Endothelial cell of hepatic sinusoid (primary cell): ENCODE data around the gene EIPR1.

ENCODE experiments used
- in situ Hi-C: cut with HindIII; loops from 2 replicates; pipeline ENCODE4 v1.10.0; 2017; ENCODE audit warnings: low sequenced_read_pairs

EIPR1 gene

GRCh38 chr2:3223080-3223923 is 154.3 kb downstream of the EIPR1 start:
- in situ Hi-C loops: no loop called here

- in situ Hi-C loops: no loop called here
Observed at GRCh38 chr2:3222636-3223035, 155.0 kb downstream of the EIPR1 start.

DNA sequence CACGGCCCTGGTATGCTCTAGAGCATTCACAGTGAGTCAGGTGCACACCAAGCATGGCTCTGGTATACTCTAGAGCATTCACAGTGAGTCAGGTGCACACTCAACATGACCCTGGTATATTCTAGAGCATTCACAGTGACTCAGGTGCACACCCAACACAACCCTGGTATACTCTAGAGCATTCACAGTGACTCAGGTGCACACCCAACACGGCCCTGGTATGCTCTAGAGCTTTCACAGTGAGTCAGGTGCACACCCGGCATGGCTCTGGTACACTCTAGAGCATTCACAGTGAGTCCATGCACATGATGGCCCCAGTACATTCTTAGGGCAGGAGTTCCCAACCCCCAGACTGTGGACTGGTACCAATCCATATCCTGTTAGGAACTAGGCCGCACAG is 158.1 kb downstream of the EIPR1 start:
- in situ Hi-C loops: no loop called here

DNA sequence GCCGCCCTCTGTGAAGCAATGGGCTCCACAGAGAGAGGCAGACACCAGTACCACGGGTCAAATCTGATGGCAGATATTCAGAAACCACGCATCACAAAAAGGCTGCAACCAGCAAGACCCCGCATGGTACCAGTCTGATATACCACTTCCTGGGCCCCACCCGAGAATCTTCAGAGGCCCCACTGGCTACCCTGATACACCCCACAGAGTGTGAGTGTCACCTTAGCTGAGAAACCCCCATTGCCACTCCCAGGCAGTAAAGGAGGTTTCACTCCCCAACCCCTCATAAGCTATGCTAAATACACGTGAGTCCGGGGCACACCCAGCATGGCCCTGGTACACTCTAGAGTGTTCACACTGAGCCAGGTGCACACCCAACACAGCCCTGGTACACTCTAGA is 160.0 kb downstream of the EIPR1 start:
- in situ Hi-C loops: no loop called here

GRCh38 chr2:3216841-3217495 is 160.7 kb downstream of the EIPR1 start:
- in situ Hi-C loops: no loop called here

- in situ Hi-C loops: no loop called here
Observed at GRCh38 chr2:3214806-3215404, 162.7 kb downstream of the EIPR1 start.

- in situ Hi-C loops: no loop called here
Observed at GRCh38 chr2:3214065-3214464, 163.6 kb downstream of the EIPR1 start.

DNA sequence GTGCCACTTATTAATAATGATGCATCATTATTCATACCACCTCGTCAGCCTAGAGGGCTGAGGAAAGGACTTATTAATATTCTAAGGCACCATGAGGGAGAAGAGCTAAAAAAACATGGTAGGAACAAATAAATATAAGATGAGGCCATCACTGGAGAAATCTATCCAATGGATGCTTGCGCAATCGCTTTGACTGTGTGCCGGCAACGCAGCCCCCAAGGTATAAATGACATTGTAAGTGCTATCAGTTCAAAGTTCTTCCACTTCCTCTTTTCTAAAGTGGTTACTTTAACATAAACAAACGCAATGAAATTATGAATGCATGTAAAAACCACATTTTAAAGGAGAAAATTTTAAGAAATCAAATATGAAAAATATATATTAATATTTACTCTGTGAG is 164.6 kb downstream of the EIPR1 start:
- in situ Hi-C loops: no loop called here

DNA sequence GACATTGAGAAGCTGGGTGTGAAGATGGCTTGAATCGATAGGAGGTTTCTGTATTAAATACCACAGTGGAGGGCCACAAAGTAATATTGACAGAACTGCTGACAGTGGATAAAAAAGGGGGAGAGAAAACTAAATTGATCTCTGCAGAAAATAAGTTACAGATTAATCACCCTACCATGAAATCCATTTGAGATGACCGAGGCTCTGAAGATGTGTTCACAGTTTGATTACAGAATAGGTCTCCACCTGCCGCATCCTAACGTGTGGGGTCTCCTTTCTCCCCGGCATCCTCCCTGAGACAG is 165.6 kb downstream of the EIPR1 start:
- in situ Hi-C loops: no loop called here

- in situ Hi-C loops: no loop called here
Observed at GRCh38 chr2:3211256-3212060, 166.2 kb downstream of the EIPR1 start.

DNA sequence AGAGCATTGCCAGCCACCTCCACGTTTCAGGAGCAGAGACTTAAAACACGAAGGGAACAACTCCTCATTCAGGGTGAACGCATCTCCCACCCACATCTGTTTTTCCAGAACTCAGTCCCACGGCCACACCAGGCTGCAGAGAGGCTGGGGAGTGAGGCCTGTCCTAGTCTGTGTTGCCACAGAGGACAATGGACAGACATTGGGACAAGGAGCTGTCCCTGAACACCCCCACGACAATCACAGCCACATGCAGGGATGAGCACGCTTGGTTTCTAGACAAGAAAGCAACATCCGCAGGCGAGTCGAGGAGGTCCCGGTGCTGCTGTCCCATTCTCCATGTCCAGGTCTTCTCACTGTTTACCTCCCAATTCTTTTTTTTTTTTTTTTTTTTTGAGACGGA is 167.4 kb downstream of the EIPR1 start:
- in situ Hi-C loops: no loop called here

GRCh38 chr2:3209258-3209657 is 168.4 kb downstream of the EIPR1 start:
- in situ Hi-C loops: no loop called here

GRCh38 chr2:3208591-3208990 is 169.0 kb downstream of the EIPR1 start:
- in situ Hi-C loops: no loop called here

GRCh38 chr2:3208179-3208578 is 169.4 kb downstream of the EIPR1 start:
- in situ Hi-C loops: no loop called here

- in situ Hi-C loops: no loop called here
Observed at GRCh38 chr2:3207091-3207491, 170.5 kb downstream of the EIPR1 start.

GRCh38 chr2:3205845-3206244 is 171.8 kb downstream of the EIPR1 start:
- in situ Hi-C loops: no loop called here

- in situ Hi-C loops: loop anchor here (5.0 kb wide), 1 partner anchor 93 kb away; no protein-coding TSS in a partner anchor
Observed at GRCh38 chr2:3204031-3204821, 173.4 kb downstream of the EIPR1 start.

DNA sequence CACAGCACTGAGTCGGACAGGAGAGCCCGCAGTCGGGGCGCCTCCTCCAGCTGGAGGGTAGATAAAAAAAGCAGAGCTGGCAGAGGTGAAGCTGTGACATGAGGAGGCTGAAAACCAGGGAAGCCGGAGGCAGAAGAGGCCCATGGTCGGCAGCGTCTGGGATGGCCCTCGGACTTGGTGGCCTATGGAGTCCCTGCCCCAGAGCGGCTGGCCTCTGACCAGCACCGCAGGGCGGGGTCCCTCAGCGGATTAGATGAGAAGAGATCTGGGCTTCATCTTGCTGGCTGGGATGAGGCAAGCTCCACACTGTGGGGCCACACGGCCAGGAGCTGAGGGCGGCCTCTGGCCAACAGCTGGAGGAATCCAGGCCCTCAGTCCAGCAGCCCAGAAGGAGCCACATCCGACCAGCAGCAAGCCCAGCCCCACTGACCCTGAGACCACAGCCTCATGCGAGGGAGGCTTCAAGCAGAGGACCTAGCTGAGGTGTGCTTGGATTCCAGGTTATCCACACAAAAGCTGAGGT is 174.1 kb downstream of the EIPR1 start:
- in situ Hi-C loops: loop anchor here (5.0 kb wide), 1 partner anchor 94 kb away; no protein-coding TSS in a partner anchor

GRCh38 chr2:3202926-3203325 is 174.7 kb downstream of the EIPR1 start:
- in situ Hi-C loops: loop anchor here (5.0 kb wide), 1 partner anchor 94 kb away; no protein-coding TSS in a partner anchor

DNA sequence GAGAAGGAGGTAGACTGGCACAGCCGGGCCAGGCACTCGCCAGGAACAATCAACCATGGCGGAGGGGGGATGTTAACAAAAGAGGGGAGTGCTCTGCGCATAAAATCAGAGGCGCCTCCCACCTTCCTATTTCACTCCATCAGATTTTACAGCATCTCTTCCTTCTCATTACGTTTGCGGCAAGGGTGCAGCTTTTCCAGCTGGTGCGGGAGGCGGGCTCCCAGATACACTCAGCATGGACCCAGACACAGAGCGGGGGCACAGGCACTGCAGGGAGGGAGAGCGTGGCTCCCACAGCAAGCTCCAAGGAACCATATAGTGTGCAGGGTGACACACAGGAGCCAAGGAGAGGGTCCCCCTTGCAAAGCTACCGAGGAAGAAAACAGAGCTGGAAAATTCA is 176.3 kb downstream of the EIPR1 start:
- in situ Hi-C loops: loop anchor here (5.0 kb wide), 1 partner anchor 96 kb away; no protein-coding TSS in a partner anchor
